GM18907 (cell line): ENCODE data around the gene CNPY4.

ENCODE experiments used
- ATAC-seq: cut with Tn5 transposase; IDR thresholded peaks from one replicate; pipeline ENCODE4 v1.9.1; 2021; ENCODE audit warnings: mild to moderate bottlenecking, moderate library complexity; ENCODE audit not compliant: unreplicated experiment

The CNPY4 gene

DNA sequence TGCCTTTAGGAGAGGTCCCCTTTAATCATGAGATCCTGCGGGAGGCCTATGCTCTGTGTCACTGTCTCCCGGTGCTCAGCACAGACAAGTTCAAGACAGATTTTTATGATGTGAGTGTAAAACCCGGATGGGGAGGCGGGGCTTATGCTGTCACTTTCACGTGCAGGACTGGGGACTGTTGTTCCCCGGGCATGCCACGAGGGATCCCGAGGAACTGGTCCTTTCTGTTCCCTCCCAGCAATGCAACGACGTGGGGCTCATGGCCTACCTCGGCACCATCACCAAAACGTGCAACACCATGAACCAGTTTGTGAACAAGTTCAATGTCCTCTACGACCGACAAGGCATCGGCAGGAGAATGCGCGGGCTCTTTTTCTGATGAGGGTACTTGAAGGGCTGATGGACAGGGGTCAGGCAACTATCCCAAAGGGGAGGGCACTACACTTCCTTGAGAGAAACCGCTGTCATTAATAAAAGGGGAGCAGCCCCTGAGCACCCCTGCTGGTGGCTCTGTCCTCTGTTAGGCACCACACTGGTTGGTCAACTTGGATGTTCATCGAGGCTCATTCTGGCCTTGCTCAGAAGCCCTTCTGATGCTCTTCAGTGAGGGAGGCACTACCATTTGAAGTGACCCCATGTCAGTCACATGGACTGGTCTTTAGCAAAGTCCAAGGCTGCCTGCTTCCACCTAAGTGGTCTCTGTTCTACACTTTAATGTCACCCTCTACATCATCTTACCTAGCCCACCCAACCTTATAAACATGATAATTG is 27.8 kb upstream of the CNPY4 start:
- no peak for ATAC-seq

GRCh38 chr7:100093054-100093453 is 26.4 kb upstream of the CNPY4 start:
- ATAC-seq, result no peak

DNA sequence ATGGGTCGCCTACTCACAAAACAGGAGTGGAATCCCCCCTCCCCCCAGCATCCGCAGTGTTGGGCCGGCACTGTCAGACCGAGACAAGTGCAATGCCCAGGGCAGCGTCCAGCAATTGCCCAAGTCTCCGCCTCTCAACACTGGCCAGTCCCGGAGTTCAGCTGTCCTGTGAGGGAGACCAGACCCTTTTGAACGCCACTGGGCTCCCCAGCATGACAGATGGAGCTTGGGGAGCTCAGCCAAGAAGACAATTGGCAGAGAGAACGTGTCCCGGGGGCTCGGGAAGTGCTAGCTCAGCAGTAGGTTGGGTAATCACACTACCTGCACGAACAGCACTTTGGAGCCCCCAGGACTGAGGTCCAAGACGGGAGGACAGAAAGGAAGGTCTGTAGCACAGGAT is 25.9 kb upstream of the CNPY4 start:
- ATAC-seq, result no peak

DNA sequence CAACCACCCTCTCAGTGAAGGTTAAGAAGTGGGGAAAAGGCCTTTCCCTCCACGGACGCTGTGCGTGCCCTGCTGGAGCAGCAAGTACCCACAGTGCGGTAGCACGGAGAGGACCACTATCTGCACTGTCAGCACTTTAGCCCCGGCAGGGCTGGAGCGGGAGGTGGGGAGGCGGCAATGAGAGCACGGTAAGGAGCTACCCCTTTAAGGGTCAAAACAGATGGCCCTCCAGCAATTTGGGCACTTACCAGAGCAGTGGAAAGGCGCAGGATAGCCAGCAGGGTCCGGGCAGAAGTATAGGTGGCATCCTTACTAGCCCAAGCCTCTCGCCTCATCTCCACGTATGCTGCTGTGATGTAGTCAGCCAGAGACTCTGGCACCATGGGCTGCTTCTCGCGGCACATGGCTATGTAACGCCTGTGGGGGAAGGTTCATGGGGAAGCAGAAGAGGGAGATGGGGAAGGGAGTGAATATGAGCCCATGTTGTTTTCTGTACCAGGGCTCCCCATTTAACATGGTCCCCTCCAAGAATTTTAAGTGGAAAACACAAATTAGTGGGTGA is 25.4 kb upstream of the CNPY4 start:
- no peak for ATAC-seq

DNA sequence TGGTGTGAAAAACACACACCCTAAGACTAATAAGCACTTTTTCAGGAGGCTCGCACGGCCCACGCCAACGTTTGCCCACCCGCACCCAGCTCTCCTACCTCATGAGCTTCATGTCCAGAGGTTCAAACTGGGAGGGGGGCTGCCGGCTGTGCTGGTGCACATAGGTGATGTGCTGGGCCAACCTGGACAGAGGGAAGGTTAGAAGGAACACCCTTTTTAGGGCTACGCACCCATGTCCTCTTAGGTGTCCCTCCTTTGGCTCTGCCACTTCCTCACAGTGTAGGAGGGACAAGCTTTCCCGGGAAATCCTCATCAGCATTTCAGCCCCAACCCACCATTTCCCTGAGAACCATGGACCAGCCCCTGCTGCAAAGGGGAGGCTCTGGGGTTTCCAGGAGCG is 24.1 kb upstream of the CNPY4 start:
- no peak for ATAC-seq

DNA sequence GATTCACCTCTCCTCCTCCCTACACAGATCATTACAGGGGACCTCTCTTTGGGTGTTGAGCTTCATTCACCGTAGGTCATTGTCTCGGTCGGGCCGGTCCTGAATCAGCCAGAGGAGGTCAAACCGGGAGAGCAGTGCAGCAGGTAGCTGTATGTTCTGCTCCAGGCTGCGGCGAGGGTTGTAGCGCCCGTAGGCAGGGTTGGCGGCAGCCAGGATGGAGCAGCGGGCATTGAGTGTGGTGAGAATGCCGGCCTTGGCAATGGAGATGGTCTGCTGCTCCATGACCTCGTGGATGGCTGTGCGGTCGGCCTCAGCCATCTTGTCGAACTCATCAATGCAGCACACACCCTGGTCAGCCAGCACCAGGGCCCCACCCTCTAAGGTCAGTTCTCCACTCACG is 23.7 kb upstream of the CNPY4 start:
- no peak for ATAC-seq

DNA sequence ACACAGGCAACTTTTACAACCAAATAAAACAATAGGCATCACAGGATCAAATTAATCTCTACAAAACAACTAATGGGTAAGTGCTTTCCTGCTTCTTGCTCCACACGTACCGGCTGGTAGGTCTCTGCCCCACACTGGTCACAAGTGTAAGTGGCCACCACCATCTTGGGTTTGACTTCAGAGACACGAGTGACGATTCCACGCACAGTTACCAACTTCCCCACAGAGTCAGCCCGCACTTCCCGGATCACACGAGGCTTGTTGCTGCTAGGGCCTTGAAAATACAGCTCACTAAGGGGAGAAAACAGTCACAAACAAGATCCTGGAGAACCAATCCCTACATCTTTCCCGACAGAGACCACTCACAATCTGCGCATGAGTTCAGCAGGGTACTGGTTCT is 20.5 kb upstream of the CNPY4 start:
- no peak for ATAC-seq

DNA sequence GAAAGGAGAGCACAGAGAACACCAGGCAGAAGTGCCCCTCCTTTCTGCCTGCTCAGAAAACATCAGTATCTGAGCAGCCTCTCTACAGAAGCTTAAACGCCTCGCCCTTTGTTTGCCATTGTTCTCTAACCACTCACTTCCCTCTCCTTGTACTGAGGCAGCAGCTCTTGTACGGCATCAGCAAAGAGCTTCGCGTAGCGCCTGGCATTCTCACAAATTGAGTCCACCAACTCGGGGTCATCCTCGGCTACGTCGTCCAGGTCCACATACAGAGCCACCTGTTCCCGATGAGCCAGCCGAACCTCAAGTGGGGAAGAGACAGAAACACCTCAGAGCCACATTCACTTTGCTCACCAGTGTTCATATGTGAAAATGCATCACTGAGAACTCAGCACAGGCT is 20.0 kb upstream of the CNPY4 start:
- no peak for ATAC-seq

DNA sequence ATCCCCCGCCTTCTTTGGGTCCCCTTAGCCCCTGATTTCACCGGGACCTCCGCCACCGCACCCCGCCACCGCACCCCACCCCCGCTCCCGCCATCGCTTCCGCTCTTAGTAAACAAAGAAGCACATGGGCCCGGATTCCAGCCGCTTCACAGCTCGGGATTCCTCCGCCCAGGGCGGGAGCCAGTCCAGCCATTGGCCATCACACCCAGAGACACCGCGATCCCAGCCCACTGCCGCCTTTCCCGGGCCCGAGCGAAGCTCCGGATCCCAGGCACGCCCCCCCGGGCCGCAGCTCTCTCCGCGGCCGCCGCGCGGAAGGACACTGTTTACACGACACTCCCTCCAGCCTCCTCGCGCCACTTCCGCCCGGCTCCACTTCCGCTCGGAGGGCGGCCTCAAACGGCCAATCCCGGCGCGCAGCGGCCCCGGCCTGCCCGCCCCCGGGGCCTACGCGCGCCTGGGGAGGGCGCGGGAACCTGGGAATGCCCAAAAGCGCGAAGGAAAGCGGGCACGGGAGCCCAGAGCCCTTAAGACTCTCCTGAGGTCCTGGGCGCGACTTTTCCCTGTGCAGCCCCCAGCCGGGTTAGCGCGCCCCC is 18.9 kb upstream of the CNPY4 start:
- peak; percentile 67 for ATAC-seq

DNA sequence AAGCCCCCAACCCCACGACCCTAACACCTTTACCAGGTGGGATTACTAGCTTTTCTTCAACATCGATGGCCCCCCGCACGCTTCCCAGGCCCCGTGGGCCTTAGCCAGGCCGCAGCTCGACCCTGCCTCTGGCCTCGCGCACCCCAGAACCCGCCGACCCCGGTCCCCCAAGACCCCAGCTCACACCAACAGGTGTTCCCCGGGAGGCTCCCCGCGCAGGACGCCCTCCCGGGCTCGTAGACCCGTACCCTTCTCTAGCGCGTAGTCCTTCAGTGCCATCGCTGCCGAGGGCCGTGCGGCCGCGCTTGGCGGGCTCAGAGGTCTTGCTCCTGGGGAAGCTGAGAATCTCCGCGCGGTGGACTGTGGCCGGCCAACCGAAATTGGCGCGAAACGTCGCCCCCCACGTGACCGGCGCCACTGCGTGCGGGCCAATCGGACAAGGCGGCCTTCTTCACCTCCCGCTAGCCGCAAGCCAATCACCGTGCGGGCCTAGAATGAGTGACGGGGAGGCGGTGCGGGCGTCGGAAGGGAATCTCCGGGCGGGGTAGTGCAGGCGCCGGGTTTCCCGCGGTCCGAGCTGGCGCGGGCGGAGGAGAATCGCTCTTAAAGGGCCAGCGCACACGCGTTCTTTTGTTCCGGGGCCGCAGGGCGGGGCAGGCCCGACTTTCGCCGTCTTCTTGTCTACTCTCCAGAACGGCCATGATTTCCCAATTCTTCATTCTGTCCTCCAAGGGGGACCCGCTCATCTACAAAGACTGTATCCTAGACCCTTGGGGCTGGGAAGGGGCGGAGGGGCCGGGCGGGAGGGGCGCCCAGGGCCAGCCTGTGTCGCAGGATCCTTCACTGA is 18.2 kb upstream of the CNPY4 start, which contains the start of the genes AP4M1 and MCM7:
Gene AP4M1, plus strand, starts transcription at position 628 of the 847 bp plus-strand sequence. Its CDS starts 72 bp downstream, at position 700.
Gene MCM7, minus strand, starts transcription at position 382 of the 847 bp plus-strand sequence. Its CDS starts 103 bp downstream, at position 279.
- ATAC-seq, result peak; percentile 85

DNA sequence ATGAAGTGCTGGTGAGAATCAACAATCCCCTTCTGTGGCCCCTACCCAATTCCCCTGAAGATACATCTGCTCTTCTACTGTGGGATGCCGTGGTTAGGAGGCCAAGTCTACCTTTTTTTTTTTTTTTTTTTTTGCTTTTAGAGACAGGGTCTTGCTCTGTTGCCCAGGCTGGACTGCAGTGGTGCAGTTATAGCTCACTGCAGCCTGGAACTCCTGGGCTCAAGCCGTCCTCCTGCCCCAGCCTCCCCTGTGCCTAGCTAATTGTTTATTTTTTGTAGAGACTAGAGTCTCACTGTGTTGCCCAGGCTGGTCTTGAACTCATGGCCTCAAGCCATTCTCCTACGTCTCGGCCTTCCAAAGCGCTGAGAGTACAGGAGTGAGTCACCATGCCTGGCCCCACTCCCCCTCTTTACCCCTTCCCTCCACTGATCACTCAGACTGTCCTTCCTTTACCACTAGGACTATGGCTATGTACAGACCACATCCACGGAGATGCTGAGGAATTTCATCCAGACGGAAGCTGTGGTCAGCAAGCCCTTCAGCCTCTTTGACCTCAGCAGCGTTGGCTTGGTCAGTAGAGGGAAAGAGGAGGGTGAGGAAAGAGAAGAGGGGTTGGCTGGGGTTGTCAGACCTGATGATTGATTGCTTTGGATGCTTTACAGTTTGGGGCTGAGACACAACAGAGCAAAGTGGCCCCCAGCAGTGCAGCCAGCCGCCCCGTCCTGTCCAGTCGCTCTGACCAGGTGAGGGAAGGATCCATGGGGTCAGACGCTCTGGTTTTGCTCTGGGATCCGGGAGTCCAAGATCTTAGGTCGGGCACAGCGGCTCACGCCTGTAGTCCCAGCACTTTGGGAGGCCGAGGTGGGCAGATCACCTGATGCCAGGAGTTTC is 16.2 kb upstream of the CNPY4 start:
- no peak for ATAC-seq

- no peak for ATAC-seq
Observed at GRCh38 chr7:100105534-100105933, 13.9 kb upstream of the CNPY4 start.

DNA sequence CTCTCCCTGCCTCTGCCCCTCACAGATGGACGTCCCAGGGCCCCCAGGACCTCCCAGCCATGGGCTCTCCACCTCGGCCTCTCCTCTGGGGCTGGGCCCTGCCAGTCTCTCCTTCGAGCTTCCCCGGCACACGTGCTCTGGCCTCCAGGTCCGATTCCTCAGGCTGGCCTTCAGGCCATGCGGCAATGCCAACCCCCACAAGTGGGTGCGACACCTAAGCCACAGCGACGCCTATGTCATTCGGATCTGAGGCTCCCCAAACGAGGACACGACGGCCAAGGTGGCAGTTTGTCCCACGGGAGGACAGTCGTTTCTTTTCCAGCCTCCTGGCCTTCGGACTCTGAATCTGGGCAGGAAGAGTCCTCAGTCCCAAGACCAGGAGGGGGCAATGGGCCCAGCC is 12.8 kb upstream of the CNPY4 start:
- no peak for ATAC-seq

DNA sequence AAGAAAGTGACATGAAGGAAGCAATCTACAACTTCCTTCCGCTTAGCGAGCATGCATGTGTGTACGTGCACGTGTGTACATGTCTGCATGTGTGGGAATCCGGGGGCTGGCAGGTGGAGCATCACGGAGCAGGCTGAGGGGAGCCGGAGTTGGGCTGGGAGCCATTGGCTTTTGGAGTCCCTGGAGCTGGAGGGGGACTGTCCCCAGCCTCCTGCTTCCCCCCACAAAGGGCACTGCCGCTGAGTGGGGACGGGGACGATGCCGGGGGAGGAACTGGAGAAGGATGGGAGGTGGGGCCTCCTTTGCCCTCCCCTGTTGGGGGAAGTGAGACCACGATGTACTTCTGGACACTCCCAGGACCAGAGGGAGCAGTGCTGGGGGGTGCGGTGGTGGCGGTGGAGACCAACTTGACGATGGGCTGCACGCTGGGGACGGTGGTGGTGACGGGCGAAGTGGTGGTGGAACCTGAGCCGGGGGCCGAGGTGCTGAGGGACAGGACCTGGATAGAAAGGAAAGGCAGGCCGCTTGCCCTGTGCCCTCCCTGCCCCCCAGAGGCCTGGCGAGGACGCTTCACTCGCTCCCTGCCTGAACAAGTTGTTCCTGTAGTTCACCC is 12.2 kb upstream of the CNPY4 start:
- ATAC-seq, result no peak

GRCh38 chr7:100107890-100108289 is 11.5 kb upstream of the CNPY4 start:
- ATAC-seq, result no peak

- no peak for ATAC-seq
Observed at GRCh38 chr7:100109521-100110163, 9.8 kb upstream of the CNPY4 start.

DNA sequence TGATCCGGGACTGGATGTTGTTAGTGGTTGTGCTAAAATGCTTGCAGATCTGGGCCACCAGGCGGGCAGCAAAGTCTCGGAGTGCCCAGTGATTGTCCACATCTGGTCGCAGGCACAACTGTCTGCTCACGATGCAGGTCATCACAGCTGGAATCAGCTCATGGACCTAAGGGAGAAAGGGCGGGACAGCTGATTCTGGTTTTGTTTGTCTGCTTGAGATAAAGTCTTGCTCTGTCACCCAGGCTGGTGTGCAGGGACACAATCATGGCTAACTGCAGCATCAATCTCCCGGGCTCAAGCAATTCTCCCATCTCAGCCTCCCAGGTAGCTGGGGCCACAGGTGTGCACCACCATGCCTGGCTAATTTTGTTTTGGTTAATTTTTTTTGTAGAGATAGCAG is 8.3 kb upstream of the CNPY4 start:
- no peak for ATAC-seq

DNA sequence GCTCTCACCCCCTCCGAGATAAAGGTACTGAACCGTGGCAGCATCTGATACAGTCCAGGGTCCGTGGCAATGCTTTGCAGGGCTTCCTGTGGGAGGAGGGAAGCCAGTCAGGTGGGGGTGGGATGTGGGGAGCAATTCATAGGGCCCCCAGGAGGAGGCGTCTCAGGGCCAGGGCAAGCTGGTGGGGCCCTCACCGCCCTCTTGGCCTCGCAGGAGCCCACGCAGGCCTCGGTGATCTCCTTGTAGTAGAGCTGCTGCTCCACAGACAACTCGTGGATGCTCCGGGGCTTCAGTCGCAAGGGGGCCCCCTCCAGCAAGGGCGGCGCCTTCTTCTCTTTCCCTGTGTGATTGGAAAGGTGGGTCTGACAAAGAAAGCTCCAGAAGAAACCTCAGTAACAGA is 7.5 kb upstream of the CNPY4 start:
- no peak for ATAC-seq

- ATAC-seq, result no peak
Observed at GRCh38 chr7:100115026-100115425, 4.4 kb upstream of the CNPY4 start.
